ENCODE data around the gene DNAJB14.

DNA sequence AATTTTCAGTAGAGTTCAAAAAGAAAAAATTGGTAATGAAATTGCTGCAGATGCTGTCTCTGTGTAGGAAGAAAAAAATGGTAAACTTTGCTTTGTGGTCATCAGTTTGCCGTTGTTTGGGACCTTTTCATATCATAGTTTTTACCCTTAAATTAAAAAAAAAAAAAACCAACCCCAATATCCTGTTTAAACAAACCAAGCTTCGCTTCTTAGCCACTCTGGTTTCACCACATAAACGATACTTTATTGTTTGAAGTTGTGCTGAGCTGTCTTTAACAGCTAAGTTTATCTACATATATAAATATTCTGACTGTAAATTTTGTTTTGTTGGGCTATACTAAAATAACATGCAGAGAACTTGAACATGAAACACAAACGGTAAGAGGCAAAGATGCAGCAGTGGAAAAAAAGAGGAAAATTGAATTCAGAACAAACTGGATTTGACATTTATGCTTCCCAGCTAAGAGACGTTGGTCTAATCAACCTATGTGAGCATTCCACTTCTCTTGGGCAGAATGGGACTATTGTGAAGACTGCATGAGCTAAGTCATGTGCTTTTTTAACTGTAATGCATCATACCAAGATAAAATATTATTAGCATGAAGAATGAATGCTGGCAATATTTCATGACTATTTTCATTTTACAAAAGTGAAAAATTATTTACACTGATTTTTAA lies 19.4 kb upstream of the DNAJB14 start:
- TF ChIP-seq, protein P1, sequence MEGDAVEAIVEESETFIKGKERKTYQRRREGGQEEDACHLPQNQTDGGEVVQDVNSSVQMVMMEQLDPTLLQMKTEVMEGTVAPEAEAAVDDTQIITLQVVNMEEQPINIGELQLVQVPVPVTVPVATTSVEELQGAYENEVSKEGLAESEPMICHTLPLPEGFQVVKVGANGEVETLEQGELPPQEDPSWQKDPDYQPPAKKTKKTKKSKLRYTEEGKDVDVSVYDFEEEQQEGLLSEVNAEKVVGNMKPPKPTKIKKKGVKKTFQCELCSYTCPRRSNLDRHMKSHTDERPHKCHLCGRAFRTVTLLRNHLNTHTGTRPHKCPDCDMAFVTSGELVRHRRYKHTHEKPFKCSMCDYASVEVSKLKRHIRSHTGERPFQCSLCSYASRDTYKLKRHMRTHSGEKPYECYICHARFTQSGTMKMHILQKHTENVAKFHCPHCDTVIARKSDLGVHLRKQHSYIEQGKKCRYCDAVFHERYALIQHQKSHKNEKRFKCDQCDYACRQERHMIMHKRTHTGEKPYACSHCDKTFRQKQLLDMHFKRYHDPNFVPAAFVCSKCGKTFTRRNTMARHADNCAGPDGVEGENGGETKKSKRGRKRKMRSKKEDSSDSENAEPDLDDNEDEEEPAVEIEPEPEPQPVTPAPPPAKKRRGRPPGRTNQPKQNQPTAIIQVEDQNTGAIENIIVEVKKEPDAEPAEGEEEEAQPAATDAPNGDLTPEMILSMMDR (IDR thresholded peaks at IDR 0.05): no peak
- TF ChIP-seq POLR2A (IDR thresholded peaks at IDR 0.05): no peak
- no peak for TF ChIP-seq EP300 (IDR thresholded peaks at IDR 0.05)
